GM23248 (cell line): ENCODE data around the gene BLOC1S6.

ENCODE experiments used
- EZH2 ChIP-seq: fragments of 200-600 bp; sonication (generic); IDR thresholded peaks from 2 replicates; pipeline ENCODE4 v1.6.1; 2018; ENCODE audit warnings: antibody characterized with exemption, mild to moderate bottlenecking; ENCODE audit not compliant: insufficient read depth, poor library complexity, severe bottlenecking
- EZH2phosphoT487 ChIP-seq: fragments of 200-600 bp; sonication (generic); IDR thresholded peaks from 2 replicates; pipeline ENCODE4 v1.6.1; 2018; ENCODE audit warnings: antibody characterized with exemption, moderate library complexity, mild to moderate bottlenecking, low read depth; ENCODE audit not compliant: insufficient read depth

DNA sequence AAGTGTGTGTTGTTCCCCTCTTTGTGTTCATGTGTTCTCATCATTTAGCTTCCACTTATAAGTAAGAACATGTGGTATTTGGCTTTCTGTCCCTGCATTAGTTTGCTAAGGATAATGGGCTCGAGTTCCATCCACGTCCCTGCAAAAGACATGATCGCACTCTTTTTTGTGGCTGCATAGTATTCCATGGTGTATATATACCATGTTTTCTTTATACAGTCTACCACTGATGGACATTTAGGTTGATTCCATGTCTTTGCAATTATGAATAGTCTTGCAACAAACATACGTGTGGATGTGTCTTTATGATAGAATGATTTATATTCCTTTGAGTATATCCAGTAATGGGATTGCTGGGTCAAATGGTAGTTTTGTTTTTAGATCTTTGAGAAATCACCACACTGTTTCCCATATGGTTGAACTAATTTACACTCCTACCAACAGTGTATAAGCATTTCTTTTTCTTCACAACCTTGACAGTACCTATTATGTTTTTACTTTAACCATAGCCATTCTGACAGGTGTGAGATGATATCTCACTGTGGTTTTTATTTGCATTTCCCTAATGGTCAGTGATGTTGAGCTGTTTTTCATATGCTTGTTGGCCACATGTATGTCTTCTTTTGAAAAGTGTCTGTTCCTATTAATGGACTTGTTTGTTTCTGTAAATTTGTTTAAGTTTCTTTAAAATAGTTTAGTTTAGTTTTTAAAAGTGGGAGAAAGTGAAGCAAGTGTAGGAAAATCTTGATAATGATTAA, 42.7 kb upstream of the BLOC1S6 start:
- TF ChIP-seq EZH2phosphoT487: no peak
- no peak for TF ChIP-seq EZH2
